NOMO-1 treated with DMSO at 0.1 percent for 48 hours (cell line): Measurements from ENCODE around the gene RPH3AL.

Source experiments
- DNase-seq: peaks from one replicate; lab custom pipeline; 2025; ENCODE audit not compliant: unreplicated experiment; lab: John Stamatoyannopoulos, UW

RPH3AL gene

GRCh38 chr17:266219-266618, 86.4 kb downstream of the RPH3AL start:
- no peak for DNase-seq

- no peak for DNase-seq
Measured at GRCh38 chr17:265718-266117, 86.9 kb downstream of the RPH3AL start.

- DNase-seq, result no peak
Measured at GRCh38 chr17:263773-264172, 88.8 kb downstream of the RPH3AL start.

GRCh38 chr17:263271-263670, 89.3 kb downstream of the RPH3AL start:
- DNase-seq, result no peak

GRCh38 chr17:261635-262034, 91.0 kb downstream of the RPH3AL start:
- DNase-seq, result no peak

- no peak for DNase-seq
Measured at GRCh38 chr17:260944-261343, 91.7 kb downstream of the RPH3AL start.

GRCh38 chr17:260031-260791, 92.4 kb downstream of the RPH3AL start:
- no peak for DNase-seq

GRCh38 chr17:259341-259976, 93.1 kb downstream of the RPH3AL start:
- DNase-seq, result no peak

GRCh38 chr17:258906-259305, 93.7 kb downstream of the RPH3AL start:
- DNase-seq, result no peak

GRCh38 chr17:258045-258734, 94.4 kb downstream of the RPH3AL start:
- DNase-seq, result peak; percentile 37

- DNase-seq, result no peak
Measured at GRCh38 chr17:253091-253846, 99.3 kb downstream of the RPH3AL start.

GRCh38 chr17:252456-252855, 100.2 kb downstream of the RPH3AL start:
- DNase-seq, result no peak

GRCh38 chr17:251531-251930, 101.1 kb downstream of the RPH3AL start:
- DNase-seq, result no peak

- DNase-seq, result no peak
Measured at GRCh38 chr17:250487-251300, 101.9 kb downstream of the RPH3AL start.

- DNase-seq, result no peak
Measured at GRCh38 chr17:249236-249993, 103.2 kb downstream of the RPH3AL start.

GRCh38 chr17:248337-249235, 104.0 kb downstream of the RPH3AL start:
- DNase-seq, result no peak

GRCh38 chr17:247767-248166, 104.8 kb downstream of the RPH3AL start:
- DNase-seq, result no peak

GRCh38 chr17:246851-247421, 105.7 kb downstream of the RPH3AL start:
- no peak for DNase-seq
